Measurements from ENCODE around the gene AKR1C1.
"Not testable (repeated sequence)": the region's sequence is repeated elsewhere in the genome, so short reads cannot be mapped to it uniquely, and the experiment has no call there.

GRCh38 chr10:5011392-5011791 lies 48.2 kb downstream of the AKR1C1 start:
- TF ChIP-seq, protein P1, sequence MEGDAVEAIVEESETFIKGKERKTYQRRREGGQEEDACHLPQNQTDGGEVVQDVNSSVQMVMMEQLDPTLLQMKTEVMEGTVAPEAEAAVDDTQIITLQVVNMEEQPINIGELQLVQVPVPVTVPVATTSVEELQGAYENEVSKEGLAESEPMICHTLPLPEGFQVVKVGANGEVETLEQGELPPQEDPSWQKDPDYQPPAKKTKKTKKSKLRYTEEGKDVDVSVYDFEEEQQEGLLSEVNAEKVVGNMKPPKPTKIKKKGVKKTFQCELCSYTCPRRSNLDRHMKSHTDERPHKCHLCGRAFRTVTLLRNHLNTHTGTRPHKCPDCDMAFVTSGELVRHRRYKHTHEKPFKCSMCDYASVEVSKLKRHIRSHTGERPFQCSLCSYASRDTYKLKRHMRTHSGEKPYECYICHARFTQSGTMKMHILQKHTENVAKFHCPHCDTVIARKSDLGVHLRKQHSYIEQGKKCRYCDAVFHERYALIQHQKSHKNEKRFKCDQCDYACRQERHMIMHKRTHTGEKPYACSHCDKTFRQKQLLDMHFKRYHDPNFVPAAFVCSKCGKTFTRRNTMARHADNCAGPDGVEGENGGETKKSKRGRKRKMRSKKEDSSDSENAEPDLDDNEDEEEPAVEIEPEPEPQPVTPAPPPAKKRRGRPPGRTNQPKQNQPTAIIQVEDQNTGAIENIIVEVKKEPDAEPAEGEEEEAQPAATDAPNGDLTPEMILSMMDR (IDR thresholded peaks at IDR 0.05) = not testable (repeated sequence)
- TF ChIP-seq POLR2A (IDR thresholded peaks at IDR 0.05) = not testable (repeated sequence)

Data from tibial nerve (tissue), 3 donors.